Mesodermal cell (in vitro differentiated cells): ENCODE data around the gene DEGS2.

Source experiments
- H3K27ac ChIP-seq: 2 replicates; pipeline ENCODE4 v1.7.0; 2013; ENCODE audit warnings: mild to moderate bottlenecking, low read depth, low read length, moderate library complexity; ENCODE audit not compliant: severe bottlenecking
- H3K36me3 ChIP-seq: 2 replicates; pipeline ENCODE4 v1.7.1; 2013; ENCODE audit warnings: mild to moderate bottlenecking, low read length, moderate library complexity; ENCODE audit not compliant: control insufficient read depth, insufficient read depth
- H3K4me1 ChIP-seq: one replicate; pipeline ENCODE4 v1.7.1; 2013; ENCODE audit warnings: mild to moderate bottlenecking, low read length; ENCODE audit not compliant: insufficient read depth, control insufficient read depth, poor library complexity, severe bottlenecking
- H3K4me3 ChIP-seq: 2 replicates; pipeline ENCODE4 v1.7.0; 2013; ENCODE audit warnings: low read length, control low read depth, mild to moderate bottlenecking; ENCODE audit not compliant: insufficient read depth, poor library complexity, severe bottlenecking; ENCODE audit errors: extremely low read depth
- H3K9me3 ChIP-seq: 2 replicates; pipeline ENCODE4 v1.7.1; 2013; ENCODE audit warnings: mild to moderate bottlenecking, low read length, moderate library complexity; ENCODE audit not compliant: control insufficient read depth
- WGBS, 2 experiments: methylation state at CpG; one replicate each; pipeline ENCODE4 v1.1.5; 2013; ENCODE audit warnings: missing lambda C conversion rate in 2 of 2; ENCODE audit not compliant: insufficient coverage in 2 of 2; 5-methylcytosine and 5-hydroxymethylcytosine counted together

DEGS2 gene

DNA sequence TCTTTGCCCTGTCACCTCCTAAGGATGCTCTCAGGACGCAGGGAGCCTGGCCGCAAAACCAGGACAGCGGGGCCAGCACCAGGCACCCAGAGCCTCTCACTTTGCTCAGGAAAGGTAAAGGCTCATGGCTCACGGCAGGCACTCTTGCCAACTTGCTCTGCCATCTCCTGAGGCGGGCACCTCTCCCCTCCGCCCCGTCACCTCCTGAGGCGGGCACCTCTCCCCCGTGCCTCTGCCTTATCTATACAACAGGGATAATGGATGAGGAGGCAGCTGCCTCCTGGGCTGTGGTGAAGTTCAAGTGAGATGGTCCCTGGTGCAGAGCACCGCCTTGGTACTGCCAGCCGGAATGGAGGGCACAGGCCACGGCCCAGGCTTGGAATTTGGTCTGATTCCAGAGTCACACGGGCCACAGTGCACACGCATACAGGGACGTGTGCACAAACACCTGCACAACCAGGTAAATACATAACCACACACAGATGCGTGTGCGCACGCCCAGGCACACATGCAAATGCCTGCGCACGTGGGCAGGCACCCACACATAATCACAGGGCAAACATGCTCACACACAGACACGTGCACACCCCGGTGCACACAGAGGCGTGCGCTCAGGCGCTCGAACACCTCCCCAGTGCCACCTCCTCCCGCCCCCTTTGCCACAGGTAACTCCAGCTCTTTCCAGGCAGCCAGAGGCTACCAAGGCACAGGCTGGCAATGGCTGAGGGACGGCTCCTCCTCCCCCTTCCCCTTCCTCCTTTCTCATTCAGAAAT, 11.6 kb downstream of the DEGS2 start:
- Histone ChIP-seq H3K9me3 (no peaks in the 10 kb centered on the region), H3K36me3 (peaks cover 2% of the 10 kb centered on the region), H3K4me1 (no peaks in the 10 kb centered on the region), H3K27ac (no peak overlapping the region), H3K4me3 (no peak overlapping the region)
- 92% methylated on average over 14 to 24 of the region's 28 CpGs for WGBS, 2 experiments

DNA sequence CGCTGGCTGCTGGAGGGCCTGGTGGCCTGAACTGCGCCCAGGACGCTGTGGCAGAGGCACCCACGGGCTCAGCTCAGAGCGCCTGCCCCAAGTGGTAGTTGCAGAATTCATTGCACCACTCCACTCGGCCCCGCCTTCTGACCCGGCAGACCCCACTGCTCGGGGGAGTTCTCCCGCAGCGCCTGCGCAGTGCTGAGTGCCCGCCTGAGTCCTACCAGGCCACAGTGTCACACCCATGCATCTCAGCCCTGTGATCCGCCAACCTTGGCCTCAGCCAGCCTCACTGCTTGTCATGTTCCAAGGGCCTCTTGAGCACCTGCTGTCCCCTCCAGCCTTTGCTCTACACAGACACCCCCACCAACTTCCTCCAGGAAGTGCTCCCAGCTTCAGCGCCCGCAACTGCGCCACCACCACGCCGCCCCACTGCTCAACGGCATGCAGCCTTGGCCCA, 12.2 kb downstream of the DEGS2 start:
- Histone ChIP-seq H3K4me3 (no peak overlapping the region), H3K36me3 (peaks cover 2% of the 10 kb centered on the region), H3K9me3 (no peaks in the 10 kb centered on the region), H3K4me1 (no peaks in the 10 kb centered on the region), H3K27ac (no peak overlapping the region)
- 91 to 92% methylated on average over 13 to 20 of the region's 20 CpGs for WGBS, 2 experiments

DNA sequence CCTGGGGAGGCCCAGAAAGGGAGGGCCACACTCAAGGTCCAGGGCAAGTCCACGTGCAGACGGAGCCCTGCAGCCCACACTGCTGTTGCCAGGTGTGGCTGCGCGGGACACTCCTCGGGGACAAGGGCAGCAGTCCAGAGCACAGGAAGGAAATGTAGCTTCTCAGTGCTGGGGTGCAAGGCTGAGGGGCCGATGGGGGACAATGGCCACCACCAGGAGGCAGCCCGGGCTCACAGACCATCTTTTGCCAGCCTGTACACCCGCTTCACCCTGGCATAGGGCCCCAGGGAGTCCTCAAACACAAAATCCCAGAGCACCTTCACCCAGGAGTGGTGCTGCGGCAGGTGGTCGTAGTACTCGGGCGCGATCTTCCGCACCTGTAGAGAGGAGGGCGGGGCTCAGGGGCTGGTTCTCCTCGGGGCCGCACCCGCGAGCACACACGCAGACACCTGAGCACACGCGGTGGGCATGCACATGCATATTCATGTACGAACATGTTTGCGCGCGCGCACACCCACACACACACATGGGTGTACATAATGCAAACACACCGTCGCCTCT, 12.8 kb downstream of the DEGS2 start:
- 94 to 97% methylated on average over 22 to 29 of the region's 29 CpGs for WGBS, 2 experiments

DNA sequence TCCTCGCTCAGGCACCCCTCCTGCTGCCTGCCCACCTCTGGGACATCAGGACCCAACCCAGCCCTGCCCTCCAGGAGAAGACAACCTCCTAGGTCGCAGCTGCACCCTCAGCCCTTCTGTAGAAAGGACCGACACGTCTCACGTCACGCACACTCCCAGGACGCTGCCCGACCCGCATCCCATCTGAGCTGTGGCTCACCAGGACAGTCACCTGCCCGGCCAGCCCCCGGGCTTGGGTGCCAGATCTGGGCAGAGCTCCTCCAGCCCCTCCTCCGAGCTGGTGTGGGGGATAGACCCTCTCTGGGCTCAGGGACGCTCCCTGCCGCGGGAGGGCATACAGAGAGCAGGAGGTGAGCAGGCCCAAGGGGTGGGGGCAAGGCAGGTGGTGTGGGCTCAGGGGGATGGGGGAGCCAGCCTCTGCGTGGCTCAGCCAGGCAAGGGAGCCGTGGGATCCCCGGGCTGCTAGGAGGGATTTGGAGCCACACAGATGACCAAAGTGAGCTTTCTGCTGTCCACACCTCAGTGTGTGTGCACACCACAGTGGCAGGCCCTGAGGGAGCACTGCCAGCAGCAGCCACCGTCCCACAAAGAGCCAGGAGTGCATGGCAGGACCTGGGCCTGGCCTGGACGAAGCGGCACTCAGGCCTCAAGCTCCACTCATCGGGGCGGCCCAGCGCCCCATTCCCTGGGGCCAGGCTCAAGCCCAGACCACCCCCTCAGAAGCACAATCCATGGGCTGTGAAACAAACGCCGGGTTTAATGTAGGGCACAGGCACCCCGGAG, 13.6 kb downstream of the DEGS2 start:
- H3K4me3 ChIP-seq: no peak overlapping the region
- no peak overlapping the region for H3K27ac ChIP-seq
- peaks cover 2% of the 10 kb centered on the region for H3K36me3 ChIP-seq
- WGBS, 2 experiments: 97 to 98% methylated on average over 17 to 23 of the region's 27 CpGs
- no peaks in the 10 kb centered on the region for H3K9me3 ChIP-seq
- no peaks in the 10 kb centered on the region for H3K4me1 ChIP-seq

More for the DNA sequence above, 12.8 kb downstream of the DEGS2 start:
- Histone ChIP-seq H3K9me3 (no peaks in the 10 kb centered on the region), H3K36me3 (peaks cover 2% of the 10 kb centered on the region), H3K27ac (no peak overlapping the region), H3K4me3 (no peak overlapping the region), H3K4me1 (no peaks in the 10 kb centered on the region)

DNA sequence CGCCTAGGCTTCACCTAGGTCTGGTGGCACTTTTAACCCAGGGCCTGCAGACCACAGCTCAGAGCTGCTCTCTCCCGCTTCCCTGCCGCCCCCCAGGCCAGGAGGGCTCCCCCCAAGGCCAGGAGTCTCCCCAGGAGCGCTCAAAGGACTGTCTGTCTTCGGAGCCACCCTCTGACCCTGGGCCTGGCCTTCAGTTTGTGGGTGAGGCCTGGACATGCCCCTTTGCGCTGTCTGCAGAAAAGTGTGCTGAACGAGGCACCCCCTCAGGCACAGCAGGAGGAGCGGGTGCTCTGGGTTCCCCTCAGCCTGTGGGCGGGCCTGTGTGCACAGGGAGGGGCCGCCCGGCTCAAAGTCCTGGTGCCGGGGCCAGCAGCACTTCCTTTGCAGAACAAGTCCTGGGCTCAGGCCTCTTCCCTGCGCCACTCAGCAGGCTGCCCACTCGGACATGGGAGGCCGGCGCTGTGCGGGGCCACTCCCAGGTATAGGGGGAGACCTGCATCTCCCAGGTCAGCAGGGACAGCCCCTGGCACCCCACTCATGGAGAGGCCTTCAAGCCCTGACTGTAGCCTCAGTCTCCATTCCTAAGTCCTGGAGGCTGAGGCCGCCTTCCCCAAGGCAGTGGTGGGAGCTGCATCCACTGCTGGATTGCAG, 14.3 kb downstream of the DEGS2 start:
- H3K4me1 ChIP-seq: no peaks in the 10 kb centered on the region
- no peak overlapping the region for H3K27ac ChIP-seq
- H3K9me3 ChIP-seq: no peaks in the 10 kb centered on the region
- WGBS, 2 experiments: 94 to 96% methylated on average over 18 of the region's 18 CpGs
- H3K36me3 ChIP-seq: peaks cover 2% of the 10 kb centered on the region
- H3K4me3 ChIP-seq: no peak overlapping the region

DNA sequence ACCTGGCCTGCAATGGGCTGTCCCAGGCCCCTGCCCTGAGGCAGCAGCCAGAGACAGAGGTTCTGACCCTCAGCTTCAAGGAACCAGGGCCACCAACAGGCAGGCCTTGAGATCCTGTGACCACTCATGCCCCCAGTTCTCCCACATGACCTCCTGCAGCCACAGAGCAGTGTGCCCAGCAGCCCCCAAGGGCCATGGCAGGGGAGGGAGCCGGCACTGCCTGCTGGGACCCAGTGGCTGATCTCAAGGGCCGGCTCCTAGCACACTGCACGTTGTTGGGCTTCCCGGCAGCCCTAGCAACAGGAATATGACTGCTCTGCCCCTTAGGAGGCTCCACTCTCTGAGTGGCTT, 14.8 kb downstream of the DEGS2 start:
- Histone ChIP-seq H3K4me3 (no peak overlapping the region), H3K36me3 (peaks cover 2% of the 10 kb centered on the region), H3K9me3 (no peaks in the 10 kb centered on the region), H3K4me1 (no peaks in the 10 kb centered on the region), H3K27ac (no peak overlapping the region)
- WGBS, 2 experiments: 74 to 81% methylated on average over 4 of the region's 4 CpGs

DNA sequence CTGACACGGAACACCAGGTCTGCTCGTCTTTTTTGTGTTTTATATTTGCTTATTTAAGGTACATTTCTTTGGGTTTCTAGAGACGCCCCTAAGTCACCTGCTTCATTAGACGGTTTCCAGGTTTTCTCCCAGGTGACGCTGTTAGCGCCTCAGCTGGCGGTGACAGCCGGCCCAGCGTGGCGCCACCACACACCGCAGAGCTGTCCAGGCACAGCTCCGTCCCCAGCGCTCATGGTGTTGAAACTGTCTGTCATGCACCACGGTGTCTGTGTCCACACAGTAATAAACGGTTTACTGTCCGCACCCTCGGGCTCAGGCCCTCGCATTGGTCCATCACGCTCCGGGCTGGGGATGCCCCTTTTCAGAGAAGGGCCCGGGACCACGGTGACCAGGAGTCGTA, 15.5 kb downstream of the DEGS2 start:
- H3K4me1 ChIP-seq: no peaks in the 10 kb centered on the region
- H3K27ac ChIP-seq: no peak overlapping the region
- peaks cover 2% of the 10 kb centered on the region for H3K36me3 ChIP-seq
- 97 to 98% methylated on average over 23 of the region's 23 CpGs for WGBS, 2 experiments
- no peak overlapping the region for H3K4me3 ChIP-seq
- H3K9me3 ChIP-seq: no peaks in the 10 kb centered on the region

DNA sequence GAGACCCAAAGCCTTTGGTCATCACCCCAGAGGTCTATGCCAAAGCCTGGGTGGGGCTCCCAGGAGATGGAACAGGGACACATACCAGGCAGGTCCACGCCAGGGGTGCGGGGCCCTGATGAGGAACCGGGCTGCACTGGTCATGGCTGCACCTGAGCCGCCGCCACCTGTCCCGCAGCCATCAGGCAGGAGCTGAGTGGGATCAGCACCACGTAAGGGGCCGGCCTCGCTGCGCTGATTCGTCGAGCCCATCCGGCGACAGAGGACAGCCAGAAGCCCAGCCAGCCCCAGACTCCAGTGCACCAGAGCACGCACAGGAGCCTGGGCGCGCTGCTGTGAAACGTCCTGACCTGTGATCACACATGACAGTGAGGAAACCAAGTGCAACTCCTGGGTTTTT, 15.9 kb downstream of the DEGS2 start:
- 92 to 98% methylated on average over 15 to 18 of the region's 18 CpGs for WGBS, 2 experiments
- H3K9me3 ChIP-seq: no peaks in the 10 kb centered on the region
- H3K4me3 ChIP-seq: no peak overlapping the region
- H3K36me3 ChIP-seq: peaks cover 2% of the 10 kb centered on the region
- H3K27ac ChIP-seq: no peak overlapping the region
- H3K4me1 ChIP-seq: no peaks in the 10 kb centered on the region

DNA sequence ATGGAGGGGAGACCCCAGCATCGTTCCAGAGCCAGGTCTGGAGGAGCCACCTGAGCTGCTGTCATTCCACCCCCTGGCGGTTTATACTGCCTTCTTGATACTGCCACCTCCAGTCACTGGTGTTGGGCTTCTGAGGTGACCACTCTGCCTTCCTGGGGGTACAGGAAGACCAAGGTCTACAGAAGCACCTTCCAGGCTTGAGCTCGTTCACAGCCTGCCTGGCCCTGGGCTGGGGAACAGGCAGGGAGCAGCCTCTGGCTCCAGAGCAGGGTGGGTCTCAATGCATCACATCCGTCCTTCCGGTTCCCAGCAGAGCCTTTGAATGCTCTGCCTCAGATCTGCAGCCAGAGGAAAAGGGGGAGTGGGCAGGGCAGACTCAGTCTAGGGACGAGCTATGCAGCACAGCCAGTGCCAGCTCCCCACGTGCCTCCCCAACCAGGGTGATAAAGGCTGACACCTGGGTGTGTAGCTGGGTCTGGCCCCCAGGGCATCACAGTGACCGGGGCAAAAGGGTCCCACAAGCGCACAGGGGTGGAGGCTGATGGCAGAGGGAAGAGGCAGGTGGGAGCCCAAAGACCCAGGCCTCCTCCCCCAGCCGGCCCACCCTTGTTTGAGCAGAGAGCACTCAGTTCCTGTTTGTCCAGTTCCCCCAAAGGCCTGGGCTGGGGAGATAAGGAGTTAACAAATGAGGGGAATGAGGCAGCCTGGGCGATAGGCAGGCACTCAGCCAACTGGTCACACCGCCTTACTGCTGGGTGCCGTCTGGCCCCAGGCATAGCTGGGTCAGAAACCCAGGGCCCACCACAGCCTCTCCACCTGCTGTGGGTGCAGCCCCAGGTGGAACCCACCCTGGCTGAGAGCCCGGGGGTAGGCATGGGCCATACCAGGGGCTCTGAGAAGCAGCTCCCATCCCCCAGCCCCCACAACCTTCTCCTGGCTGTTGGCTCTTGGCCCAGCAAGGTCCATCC, 17.1 kb downstream of the DEGS2 start:
- 90% methylated on average over 11 to 13 of the region's 14 CpGs for WGBS, 2 experiments
- no peaks in the 10 kb centered on the region for H3K4me1 ChIP-seq

DNA sequence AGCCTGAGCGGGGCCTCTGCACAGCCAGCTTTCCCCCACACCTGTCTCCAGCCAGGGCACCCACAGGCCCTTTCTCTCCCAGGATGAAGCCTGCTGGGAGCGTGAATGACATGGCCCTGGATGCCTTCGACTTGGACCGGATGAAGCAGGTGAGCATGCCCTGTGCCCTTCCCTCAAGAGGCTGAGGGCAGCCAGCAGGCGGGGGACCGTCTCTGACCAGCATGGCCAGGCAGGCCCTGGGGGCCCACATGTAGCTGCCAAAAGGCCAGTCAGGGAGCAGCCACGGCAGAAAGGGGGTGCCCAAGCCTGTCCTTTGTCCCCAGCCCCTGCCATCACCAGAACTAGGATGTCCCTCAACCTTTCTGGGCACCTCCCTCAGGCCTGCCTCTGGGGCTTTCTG, 18.3 kb downstream of the DEGS2 start:
- Histone ChIP-seq H3K4me3 (no peak overlapping the region), H3K4me1 (no peaks in the 10 kb centered on the region), H3K27ac (peak overlapping the region; percentile 0), H3K9me3 (no peaks in the 10 kb centered on the region), H3K36me3 (peaks cover 6% of the 10 kb centered on the region)
- 95 to 96% methylated on average over 6 to 7 of the region's 7 CpGs for WGBS, 2 experiments

More for the DNA sequence above, 17.1 kb downstream of the DEGS2 start:
- peaks cover 6% of the 10 kb centered on the region for H3K36me3 ChIP-seq
- no peak overlapping the region for H3K4me3 ChIP-seq
- no peaks in the 10 kb centered on the region for H3K9me3 ChIP-seq
- H3K27ac ChIP-seq: peak overlapping the region; percentile 29
